Activated CD4-positive, alpha-beta T cell treated with anti-CD3 and anti-CD28 coated beads, Interleukin-2, Interleukin-6, amounts not matched to agents 100 ng/mL and 50 ng/mL, durations not matched to agents 16 hours and 8 hours (primary cell): ENCODE measurements around the gene NDUFS4.
"Not testable (repeated sequence)": the region's sequence is repeated elsewhere in the genome, so short reads cannot be mapped to it uniquely, and the experiment has no call there.

Experiments used
- DNase-seq: peaks from one replicate; pipeline ENCODE4 v3.0.0-alpha.2; 2020

NDUFS4 gene

DNA sequence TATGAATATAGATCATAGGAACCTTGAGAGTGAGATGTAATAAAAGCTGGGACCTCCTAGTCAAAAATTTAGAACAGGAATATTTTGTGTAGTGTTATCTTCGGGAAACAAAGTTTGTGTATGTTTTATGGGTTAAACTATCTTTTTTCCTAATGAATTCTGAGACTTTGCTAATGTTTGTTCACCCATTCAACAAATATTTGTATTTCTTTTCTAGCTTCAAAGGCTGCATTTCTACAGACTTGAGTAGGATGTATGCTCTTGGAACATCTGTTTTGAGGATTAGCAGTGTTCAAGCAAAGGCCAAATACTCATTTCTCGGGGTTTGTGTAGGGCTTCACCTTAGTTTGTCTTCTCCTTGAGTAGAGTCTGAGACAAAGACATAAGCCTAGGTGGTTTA is 16.2 kb downstream of the NDUFS4 start:
- no peak for DNase-seq

GRCh38 chr5:53578854-53579253 is 18.4 kb downstream of the NDUFS4 start:
- DNase-seq: no peak

- no peak for DNase-seq
Measured at GRCh38 chr5:53580547-53580946, 20.1 kb downstream of the NDUFS4 start.

GRCh38 chr5:53582225-53582624 is 21.8 kb downstream of the NDUFS4 start:
- no peak for DNase-seq

DNA sequence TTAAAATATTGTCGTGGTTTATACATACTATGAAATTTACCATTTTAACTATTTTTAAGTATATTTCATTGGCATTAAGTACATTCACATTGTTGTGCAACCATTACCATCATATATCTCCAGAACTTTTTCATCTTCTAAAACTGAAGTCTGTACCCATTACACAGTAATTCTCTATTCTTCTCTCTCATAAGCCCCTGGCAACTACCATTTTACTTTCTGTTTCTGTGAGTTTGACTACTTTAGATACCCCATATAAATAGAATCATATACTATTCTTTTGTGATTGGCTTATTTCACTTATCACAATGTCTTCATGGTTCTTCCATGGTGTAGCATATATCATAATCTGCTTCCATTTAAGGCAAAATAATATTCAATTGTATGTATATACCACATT is 30.3 kb downstream of the NDUFS4 start:
- no peak for DNase-seq

DNA sequence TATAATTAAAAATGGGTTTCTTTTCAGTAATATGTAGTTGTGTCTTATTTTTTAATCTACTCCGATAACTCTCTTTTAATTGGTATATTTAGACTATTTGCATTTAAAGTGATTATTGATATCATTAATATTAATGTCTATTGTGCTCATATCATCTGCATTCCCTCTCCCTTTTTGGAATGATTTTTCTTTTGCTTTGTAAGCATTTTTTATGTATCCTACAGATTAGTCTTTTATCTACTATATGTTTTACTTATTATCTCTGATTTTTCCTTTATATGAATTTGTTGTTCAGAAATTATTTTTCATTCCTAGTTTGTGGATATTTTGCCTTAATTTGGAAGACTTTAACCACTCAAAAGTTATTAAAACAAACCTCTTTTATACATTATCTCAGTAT is 34.0 kb downstream of the NDUFS4 start:
- no peak for DNase-seq

DNA sequence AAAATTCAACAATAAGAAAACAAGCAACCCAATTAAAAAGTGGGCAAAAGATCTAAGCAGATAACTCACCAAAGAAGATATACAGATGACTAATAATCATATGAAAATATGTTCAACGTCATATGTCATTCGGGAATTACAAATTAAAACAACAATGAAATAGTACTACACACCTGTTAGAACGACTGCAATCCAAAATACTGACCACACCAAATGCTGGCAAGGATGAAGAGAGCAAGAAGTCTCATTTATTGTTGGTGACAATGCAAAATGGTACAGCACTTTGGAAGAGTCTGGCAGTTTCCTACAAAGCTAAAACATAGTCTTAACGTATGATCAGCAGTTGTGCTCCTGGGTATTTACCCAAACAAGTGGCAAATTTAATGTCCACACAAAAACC is 37.5 kb downstream of the NDUFS4 start:
- DNase-seq: no peak

- DNase-seq: no peak
Measured at GRCh38 chr5:53601570-53601969, 41.1 kb downstream of the NDUFS4 start.

- DNase-seq: no peak
Measured at GRCh38 chr5:53603009-53603687, 42.7 kb downstream of the NDUFS4 start.

DNA sequence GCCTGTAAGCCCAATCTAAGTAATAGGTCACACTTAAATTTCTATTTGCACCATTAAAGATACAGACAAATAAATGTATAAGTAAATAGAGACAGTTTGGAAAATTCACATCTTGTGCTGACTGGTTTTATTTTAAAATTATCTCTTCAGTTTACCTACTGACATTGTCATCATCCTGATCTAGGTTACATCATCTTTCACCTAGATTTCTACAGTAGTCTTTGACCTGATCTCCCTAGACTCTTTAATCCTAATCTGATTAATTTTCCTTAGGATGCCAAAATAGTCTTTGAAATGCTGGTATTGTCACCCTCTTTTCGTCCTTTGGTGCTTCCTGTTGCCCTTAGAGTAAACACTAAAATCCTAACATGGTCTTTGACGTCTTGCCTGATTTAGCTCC is 43.9 kb downstream of the NDUFS4 start:
- DNase-seq: no peak

- no peak for DNase-seq
Measured at GRCh38 chr5:53607886-53608285, 47.4 kb downstream of the NDUFS4 start.

- DNase-seq: not testable (repeated sequence)
Measured at GRCh38 chr5:53608897-53609296, 48.5 kb downstream of the NDUFS4 start.

DNA sequence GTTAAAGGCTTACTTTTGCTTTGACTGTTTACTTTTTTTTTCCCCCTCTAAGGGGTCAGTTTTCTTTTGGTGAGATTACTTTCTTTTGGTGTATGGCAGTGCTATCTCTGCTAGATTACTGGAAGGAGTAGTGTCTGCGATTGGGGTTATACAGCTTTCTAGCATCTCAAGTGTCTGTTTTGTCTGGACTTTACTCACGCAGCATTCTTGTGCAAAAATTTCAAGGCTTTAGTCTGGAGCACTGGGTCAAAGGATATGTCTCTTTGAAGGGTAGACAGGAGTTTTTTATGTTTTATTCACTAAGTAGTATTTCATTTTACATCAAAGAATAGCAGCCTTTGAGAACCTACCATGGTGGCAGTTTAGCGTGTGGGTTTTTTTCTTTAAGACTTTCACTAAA is 52.6 kb downstream of the NDUFS4 start:
- no peak for DNase-seq

GRCh38 chr5:53613536-53613935 is 53.1 kb downstream of the NDUFS4 start:
- no peak for DNase-seq

DNA sequence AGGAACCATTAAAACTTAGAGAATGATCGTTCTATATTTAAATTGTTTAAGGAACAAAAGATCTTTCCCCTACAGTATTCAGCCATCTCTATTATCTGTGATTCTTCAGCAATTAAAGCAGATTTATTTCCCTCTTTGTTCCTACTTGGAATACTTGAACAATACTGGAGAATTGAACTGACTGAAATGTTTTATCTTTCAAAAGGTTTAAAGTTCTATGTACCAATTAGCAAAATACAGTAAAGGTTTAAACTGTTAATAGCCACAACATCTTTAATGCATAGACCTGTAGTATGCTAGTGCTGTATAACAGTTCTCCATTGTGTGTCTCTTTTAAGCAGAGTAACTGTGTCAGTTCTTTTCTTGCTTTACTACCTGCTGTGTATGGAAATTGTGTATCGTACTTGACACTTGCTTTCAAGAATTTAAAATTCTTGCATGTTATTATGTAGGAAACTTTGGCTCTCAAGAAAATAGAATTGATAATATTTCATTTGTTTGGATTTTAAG is 54.0 kb downstream of the NDUFS4 start:
- DNase-seq: no peak

DNA sequence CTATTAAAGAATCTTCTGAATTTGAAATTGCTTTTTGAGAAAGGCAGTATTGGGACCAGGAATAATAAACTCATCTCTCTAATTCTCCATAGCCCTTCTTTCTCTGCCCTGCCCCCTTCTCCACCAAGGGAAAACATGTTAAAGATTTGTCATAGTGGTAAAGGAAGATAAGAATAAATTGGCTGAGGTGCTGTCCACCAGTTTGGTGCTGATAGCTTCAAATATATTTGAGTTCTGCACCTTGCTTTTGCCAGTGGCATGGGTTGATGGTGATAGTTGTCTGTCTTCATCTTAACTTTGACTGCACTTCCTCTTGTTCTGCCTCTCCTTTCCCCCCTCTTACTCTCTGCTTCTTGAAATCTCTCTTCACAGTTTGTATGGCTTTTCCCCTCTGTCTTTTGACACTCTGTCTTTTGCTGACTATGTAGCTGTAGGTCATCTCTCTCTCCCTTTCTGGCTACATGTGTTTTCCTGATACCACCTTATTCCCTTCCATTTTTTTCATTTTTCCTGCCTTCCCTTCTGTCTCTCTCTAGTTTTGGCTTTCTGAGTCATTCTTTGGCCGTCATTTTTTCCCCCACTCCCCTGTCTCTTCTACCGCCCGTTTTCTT is 56.6 kb downstream of the NDUFS4 start:
- DNase-seq: no peak

- DNase-seq: no peak
Measured at GRCh38 chr5:53631251-53631650, 70.8 kb downstream of the NDUFS4 start.

GRCh38 chr5:53642061-53642460 is 81.6 kb downstream of the NDUFS4 start:
- no peak for DNase-seq

- DNase-seq: no peak
Measured at GRCh38 chr5:53643445-53643844, 83.0 kb downstream of the NDUFS4 start.

DNA sequence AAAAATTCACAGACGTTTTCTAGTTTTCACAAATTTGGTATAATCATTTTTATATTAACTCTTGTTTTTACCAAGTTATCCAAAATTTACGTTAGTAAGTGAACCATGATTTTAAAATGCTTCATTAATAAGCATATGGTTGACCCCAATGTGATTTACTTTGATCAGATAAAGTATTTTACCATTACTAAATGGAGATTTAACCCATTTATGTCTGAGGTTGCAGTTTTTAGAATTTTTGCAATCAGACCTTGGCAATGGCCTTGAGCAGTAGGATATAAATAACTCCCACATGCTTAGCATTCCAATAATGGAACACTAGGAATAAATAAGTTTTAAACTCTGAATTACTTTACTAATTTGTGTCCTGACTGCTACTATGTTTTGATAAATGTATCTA is 84.6 kb downstream of the NDUFS4 start:
- DNase-seq: no peak

DNA sequence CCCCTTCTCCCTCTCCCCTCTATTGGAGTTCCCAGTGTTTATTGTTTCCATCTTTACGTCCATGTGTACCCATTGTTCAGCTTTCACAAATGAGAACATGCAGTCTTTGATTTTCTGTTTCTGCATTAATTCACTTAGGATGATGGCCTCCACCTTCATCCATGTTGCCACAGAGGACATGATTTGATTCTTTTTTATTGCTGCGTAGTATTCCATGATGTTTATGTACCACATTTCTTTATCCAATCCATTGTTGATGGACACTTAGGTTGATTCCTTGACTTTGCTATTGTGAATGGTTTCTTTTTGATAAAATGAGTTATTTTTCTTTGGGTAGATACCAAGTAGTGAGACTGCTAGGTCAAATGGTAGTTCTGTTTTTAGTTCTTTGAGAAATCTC is 88.9 kb downstream of the NDUFS4 start:
- DNase-seq: no peak

DNA sequence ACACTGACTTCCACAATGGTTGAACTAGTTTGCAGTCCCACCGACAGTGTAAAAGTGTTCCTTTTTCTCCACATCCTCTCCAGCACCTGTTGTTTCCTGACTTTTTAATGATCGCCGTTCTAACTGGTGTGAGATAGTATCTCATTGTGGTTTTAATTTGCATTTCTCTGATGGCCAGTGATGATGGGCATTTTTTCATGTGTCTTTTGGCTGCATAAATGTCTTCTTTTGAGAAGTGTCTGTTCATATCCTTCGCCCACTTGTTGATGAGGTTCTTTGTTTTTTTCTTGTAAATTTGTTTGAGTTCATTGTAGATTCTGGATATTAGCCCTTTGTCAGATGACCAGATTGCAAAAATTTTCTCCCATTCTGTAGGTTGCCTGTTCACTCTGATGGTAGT is 100.1 kb downstream of the NDUFS4 start:
- not testable (repeated sequence) for DNase-seq

GRCh38 chr5:53665313-53665712 is 104.9 kb downstream of the NDUFS4 start:
- DNase-seq: not testable (repeated sequence)

DNA sequence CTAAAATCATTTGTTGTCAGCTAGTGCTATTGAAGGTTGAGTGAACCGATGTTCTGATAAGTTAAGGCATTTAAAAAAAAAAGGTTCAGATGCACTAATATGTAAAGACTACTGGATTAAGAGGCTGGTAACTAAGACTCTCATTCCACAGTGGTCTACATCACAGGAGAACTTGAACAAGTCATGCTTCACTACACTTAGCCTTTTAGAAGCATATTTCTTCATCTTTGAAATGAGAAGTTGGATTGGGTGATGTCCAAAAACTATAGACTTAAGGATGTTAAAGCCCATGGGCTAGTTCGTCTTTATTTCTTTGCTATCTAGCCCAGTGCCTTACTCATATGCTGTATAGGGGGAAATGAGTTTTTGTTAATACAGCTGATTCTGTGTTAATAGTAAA is 107.2 kb downstream of the NDUFS4 start:
- no peak for DNase-seq

GRCh38 chr5:53671447-53671846 is 111.0 kb downstream of the NDUFS4 start:
- DNase-seq: no peak
